GM18861 (cell line): ENCODE data around the gene SALL3.

Experiments used
- ATAC-seq: cut with Tn5 transposase; IDR thresholded peaks from one replicate; pipeline ENCODE4 v1.9.1; 2021; ENCODE audit not compliant: unreplicated experiment

SALL3 gene

DNA sequence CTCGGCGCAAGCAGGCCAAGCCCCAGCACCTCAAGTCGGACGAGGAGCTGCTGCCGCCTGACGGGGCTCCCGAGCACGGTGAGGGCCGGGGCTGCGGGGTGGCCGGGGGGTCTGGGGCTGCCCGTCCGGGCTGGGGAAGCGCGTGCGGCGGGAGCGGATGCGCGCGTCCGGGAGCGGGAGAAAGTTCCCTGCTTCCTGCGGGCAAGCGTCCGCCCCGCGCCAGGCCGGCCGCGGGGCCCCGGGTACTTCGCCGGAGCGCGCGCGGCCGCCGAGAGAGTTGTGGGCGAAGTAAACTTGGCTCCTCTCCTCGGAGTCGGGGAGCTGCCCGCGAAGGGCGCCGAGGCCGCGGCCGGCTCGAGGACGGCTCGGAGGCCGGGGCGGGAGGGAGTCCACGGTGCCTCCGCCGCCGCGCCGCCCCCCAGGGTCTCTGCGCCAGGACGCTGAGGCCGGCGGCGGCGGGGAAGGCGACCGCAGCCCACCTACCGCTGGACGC is 707 bp downstream of the SALL3 start:
- no peak for ATAC-seq

GRCh38 chr18:78980777-78981380 is 1.3 kb downstream of the SALL3 start:
- no peak for ATAC-seq

DNA sequence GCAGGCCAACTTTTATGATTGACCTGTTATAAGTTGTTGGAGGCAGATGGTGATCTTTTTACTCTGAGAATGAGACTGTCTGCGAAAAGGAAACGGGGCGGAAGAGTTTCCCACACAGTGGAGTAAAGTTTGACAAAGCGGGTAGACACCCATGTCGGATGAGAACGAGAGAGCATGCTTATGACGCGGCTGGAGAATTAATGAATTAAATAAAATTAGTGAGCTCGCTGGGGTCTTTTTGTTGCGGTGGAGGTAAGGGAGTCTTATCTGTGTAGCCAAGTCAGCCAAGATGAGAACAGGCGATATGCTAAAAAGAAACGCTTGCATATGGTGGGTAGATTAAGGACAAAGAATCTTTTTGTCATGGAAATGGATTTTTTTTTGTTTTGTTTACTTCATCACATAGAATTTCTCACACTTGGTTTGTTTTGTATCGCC is 1.8 kb downstream of the SALL3 start:
- no peak for ATAC-seq

DNA sequence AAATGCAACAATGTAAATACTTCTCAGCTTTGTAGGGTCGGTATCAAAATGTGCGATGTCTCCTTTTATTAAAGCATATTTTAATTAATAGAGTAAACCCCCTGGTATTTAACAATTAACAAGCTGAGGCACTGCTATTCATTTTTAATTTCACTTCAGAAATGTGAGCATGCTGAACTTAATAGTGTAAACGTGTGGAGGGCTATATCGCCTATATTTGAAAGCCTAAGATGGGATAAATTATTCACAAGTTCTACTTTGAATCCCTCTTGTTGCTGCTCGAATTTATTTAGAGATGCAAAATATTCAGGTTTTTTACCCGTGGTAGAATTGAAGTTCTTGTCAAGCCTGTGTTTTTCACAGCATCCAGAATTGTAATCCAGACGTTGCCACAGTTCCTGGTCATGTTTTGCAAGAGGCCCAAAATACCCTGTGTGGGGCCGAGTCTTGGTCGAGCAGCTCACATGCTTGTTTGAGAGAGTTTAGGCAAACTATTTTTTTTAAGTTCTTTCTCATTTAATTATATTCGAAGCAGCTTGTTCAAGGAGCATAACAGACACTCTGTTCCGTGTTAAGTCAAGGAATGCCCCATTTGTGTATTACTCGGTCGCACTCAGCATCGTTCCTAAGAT is 2.5 kb downstream of the SALL3 start:
- no peak for ATAC-seq

DNA sequence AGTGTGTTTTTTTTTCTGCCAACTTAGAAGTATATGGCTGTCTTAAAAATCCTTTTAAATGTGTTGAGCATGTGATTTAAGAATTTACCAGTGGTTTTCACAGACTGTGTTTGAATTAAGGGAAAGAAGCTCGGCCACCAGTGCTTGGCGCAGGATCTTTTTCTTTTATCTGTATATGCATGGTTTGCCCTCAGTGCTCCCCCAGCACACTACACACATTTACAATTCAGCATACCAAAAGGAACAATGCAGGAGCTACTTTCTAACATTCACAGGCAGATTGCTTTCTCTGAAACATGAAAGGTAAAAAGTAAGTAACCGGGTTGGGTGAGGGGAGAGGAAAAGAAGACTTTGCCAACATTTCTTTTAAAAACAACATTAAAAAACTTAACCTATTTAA is 3.9 kb downstream of the SALL3 start:
- ATAC-seq = no peak

DNA sequence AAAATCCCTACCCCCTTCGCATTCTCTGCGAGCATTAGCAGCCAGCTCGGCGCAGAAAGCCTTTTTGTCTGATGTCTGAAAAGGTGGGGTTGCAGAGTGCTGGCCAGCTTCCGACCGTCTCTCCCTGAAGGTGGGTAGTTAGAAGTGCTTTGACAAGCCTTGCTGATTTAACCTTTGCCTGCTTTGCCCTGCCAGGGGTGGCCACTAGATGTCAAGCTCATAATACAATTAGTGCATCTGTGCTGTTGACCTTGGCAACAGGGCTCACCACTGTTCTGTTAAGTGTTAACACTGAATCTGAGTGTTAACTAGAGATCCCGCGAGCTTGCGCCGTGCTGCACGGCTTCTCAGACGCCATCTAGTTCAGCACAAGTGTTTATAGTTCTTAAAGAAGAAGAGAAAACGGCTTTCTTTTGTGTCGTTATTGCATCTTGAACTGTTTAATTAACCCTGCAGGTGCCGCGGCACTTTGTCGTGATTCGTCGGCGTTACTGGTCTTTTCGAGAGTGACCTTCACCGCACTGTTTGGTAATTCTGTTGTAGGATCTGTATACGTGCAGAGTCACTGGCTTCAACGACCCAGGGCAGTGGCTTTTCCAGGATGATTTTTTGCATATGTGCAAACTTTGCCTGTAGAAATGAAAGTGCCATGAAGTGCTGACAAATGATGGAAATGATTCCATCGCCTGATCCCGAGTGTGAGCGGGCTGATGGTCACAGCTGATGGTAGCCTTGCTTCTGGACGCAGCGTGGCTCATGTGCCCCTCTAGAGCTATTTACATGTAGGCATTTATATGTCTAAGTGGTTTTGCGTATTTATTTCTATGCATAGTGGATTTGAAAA is 5.5 kb downstream of the SALL3 start:
- no peak for ATAC-seq

- no peak for ATAC-seq
These were observed 6.4 kb downstream of the SALL3 start for GRCh38 chr18:78986018-78986481.

DNA sequence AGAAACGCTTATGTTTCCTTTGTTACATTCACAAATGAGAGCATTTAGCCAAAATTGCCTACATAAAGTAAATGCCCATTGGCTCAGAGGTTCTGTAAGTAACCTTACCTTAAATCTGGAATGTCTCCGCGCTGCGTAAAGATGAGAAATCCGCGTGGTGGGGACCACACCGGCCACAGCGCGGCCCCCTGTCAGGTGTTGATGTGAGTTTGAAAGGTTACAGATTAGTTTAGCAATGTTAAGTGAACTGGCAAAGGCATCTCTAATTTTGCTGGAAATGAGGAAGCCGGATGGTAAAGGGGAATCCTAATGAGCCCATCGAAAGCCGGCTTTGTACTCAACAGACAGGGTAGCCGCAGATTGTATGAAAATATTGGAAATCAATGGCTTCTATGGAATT is 11.8 kb downstream of the SALL3 start:
- ATAC-seq = no peak

DNA sequence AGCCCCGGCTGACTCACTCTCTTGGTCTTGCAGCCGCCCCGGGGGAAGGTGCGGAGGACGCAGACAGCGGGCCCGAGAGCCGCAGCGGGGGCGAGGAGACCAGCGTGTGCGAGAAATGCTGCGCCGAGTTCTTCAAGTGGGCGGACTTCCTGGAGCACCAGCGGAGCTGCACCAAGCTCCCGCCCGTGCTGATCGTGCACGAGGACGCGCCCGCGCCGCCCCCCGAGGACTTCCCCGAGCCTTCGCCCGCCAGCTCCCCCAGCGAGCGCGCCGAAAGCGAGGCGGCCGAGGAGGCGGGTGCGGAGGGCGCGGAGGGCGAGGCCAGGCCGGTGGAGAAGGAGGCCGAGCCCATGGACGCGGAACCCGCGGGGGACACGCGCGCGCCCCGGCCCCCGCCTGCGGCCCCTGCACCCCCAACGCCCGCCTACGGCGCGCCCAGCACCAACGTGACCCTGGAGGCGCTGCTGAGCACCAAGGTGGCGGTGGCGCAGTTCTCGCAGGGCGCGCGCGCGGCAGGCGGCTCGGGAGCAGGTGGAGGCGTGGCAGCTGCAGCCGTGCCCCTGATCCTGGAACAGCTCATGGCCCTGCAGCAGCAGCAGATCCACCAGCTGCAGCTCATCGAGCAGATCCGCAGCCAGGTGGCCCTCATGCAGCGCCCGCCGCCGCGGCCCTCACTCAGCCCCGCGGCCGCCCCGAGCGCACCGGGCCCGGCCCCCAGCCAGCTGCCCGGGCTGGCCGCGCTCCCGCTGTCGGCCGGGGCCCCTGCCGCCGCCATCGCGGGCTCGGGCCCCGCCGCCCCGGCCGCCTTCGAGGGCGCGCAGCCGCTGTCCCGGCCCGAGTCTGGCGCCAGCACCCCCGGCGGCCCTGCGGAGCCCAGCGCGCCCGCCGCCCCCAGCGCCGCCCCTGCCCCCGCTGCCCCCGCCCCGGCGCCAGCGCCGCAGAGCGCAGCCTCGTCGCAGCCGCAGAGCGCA is 12.7 kb downstream of the SALL3 start:
- ATAC-seq = no peak

- no peak for ATAC-seq
These were observed 13.7 kb downstream of the SALL3 start for GRCh38 chr18:78993014-78993926.

- ATAC-seq = no peak
These were observed 14.4 kb downstream of the SALL3 start for GRCh38 chr18:78994000-78994399.

GRCh38 chr18:78994531-78994930 is 14.9 kb downstream of the SALL3 start:
- no peak for ATAC-seq

DNA sequence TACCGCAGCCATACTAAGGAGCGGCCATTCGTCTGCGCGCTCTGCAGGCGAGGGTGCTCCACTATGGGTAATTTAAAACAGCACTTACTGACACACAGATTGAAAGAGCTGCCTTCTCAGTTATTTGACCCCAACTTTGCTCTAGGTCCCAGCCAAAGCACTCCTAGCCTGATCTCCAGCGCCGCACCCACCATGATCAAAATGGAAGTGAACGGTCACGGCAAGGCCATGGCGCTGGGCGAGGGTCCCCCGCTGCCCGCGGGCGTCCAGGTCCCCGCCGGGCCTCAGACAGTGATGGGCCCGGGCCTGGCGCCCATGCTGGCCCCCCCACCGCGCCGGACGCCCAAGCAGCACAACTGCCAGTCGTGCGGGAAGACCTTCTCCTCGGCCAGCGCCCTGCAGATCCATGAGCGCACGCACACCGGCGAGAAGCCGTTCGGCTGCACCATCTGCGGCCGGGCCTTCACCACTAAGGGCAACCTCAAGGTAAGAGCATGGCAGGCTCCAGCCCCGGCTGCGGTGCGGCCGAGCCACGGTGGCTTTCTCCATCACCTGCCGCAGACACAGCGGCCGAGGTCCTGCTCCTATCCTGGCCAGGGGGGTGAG is 15.5 kb downstream of the SALL3 start:
- ATAC-seq = no peak

DNA sequence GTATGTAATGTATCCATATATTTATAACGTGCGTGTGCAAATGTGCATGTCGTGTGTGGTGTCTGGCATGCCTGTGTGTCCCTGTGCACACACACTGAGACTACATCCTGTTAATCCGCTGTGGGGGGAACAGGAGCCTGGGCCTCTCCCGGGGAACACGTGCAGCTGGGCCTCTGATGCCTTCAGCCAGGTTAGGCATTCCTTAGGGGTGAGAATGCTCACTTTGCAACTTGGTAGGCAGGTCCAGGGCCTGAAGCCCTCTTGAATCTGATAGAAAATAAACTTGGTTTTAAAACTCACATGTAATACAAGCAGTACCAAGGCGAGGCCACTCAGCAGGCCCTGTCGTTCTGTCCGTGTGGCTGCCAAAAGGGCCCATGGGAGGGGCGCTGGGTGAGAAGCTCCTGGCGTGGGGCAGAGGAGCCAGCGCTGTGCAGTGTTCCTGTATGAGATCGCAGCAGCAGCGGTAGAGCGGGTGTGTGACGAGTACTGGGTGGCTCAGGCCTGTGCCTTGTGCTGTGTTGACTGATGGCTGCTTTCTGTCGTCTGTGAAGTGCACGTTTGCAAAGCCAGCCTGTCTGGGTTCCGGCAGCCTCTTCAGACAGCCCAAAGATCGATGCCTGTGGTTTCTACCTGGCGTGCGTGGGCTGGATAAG is 16.2 kb downstream of the SALL3 start:
- no peak for ATAC-seq

- ATAC-seq = no peak
These were observed 17.3 kb downstream of the SALL3 start for GRCh38 chr18:78996741-78997490.

DNA sequence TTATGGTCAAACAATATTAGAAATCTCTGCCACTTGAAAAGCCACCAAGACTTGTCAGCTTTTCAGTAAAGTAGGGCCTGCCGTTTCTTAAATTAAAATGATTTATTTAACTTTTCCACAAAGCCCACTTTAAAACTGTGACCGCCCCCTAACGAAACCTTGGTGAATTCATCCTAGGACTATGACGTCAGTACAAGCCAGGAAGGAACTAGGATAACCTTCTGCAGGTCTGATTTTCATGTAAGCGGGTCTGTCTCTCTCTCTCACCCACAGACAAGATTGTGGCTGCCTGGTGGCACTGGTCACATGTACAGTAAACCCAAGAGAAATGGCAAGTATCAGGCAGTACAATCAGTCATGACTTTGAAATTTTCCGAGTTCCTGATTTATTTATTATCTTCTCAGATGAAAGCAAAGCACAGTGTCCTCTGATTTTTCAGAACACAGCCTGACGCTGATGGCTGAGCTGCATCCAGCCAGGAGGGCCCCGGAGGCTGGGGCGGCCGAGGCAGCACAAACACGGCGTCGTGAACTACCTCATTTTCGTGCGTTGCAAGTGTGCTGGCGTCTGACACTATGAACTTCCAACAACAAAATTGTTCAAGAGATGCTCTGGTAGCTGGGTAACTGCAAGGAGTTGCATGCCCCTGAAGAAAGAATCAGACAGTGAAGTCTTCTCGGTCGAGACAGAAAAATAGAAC is 18.9 kb downstream of the SALL3 start:
- ATAC-seq = no peak

- no peak for ATAC-seq
These were observed 20.3 kb downstream of the SALL3 start for GRCh38 chr18:78999939-79000338.
